ENCODE measurements around the gene PLEKHD1. TPM values are rescaled to one million over a fixed set of nuclear protein-coding genes. Genes with fewer than 3 reads are reported as not detected.

Gene PLEKHD1
- total RNA-seq, 2 donors from 2014 or later, result not detected

- Histone ChIP-seq H3K4me3 (no peak overlapping the region), H3K4me1 (no peaks in the 10 kb centered on the region), H3K36me3 (no peaks in the 10 kb centered on the region), H3K9me3 (no peaks in the 10 kb centered on the region), H3K27ac (no peak overlapping the region), H3K27me3 (no peaks in the 10 kb centered on the region)
- no peak for DNase-seq (ENCODE audit: low spot score)
- no peak for TF ChIP-seq CTCF (IDR thresholded peaks at IDR 0.05)
Observed at GRCh38 chr14:69559581-69560011, 75.1 kb downstream of the PLEKHD1 start.

- no peaks in the 10 kb centered on the region for H3K4me1 ChIP-seq
- no peak overlapping the region for H3K4me3 ChIP-seq
- H3K27me3 ChIP-seq, result no peaks in the 10 kb centered on the region
- H3K27ac ChIP-seq, result no peak overlapping the region
- TF ChIP-seq CTCF (IDR thresholded peaks at IDR 0.05), result no peak
- H3K9me3 ChIP-seq, result no peaks in the 10 kb centered on the region
- DNase-seq (ENCODE audit: low spot score), result no peak
- no peaks in the 10 kb centered on the region for H3K36me3 ChIP-seq
Observed at GRCh38 chr14:69560826-69561225, 76.3 kb downstream of the PLEKHD1 start.

GRCh38 chr14:69561893-69562292 is 77.4 kb downstream of the PLEKHD1 start:
- no peak for DNase-seq (ENCODE audit: low spot score)
- Histone ChIP-seq H3K36me3 (no peaks in the 10 kb centered on the region), H3K27me3 (no peaks in the 10 kb centered on the region), H3K27ac (no peak overlapping the region), H3K4me3 (no peak overlapping the region), H3K9me3 (no peaks in the 10 kb centered on the region), H3K4me1 (no peaks in the 10 kb centered on the region)
- TF ChIP-seq CTCF (IDR thresholded peaks at IDR 0.05), result no peak

GRCh38 chr14:69567563-69567962 is 83.0 kb downstream of the PLEKHD1 start:
- H3K9me3 ChIP-seq, result no peaks in the 10 kb centered on the region
- H3K36me3 ChIP-seq, result no peaks in the 10 kb centered on the region
- H3K27me3 ChIP-seq, result peaks cover 0 to 14% of the 10 kb centered on the region in 2 donors
- DNase-seq (ENCODE audit: low spot score), result no peak
- TF ChIP-seq CTCF (IDR thresholded peaks at IDR 0.05), result no peak
- no peak overlapping the region for H3K4me3 ChIP-seq
- peaks cover 0 to 11% of the 10 kb centered on the region in 2 donors for H3K4me1 ChIP-seq
- H3K27ac ChIP-seq, result no peak overlapping the region

- H3K27me3 ChIP-seq, result peaks cover 5 to 22% of the 10 kb centered on the region in 2 donors
Observed at GRCh38 chr14:69569859-69570258, 85.3 kb downstream of the PLEKHD1 start.

More at GRCh38 chr14:69569859-69570258, 85.3 kb downstream of the PLEKHD1 start:
- peaks cover 0 to 32% of the 10 kb centered on the region in 2 donors for H3K4me1 ChIP-seq
- no peaks in the 10 kb centered on the region for H3K36me3 ChIP-seq
- H3K9me3 ChIP-seq, result no peaks in the 10 kb centered on the region
- H3K27ac ChIP-seq, result no peak overlapping the region
- TF ChIP-seq CTCF (IDR thresholded peaks at IDR 0.05), result no peak
- no peak overlapping the region for H3K4me3 ChIP-seq
- no peak for DNase-seq (ENCODE audit: low spot score)

Measured in right atrium auricular region (tissue), 2 donors.